Astrocyte (in vitro differentiated cells and primary cell): ENCODE data around the gene KCNN3.

Source experiments
- EZH2 ChIP-seq: IDR thresholded peaks from 2 replicates; pipeline ENCODE4 v1.6.1; 2012; ENCODE audit warnings: mild to moderate bottlenecking, low read length, inconsistent platforms; ENCODE audit not compliant: insufficient read depth
- TF ChIP-seq, protein P1 (sequence below): IDR thresholded peaks from 2 replicates; pipeline ENCODE4 v1.5.1; 2011; ENCODE audit warnings: low read depth, mild to moderate bottlenecking, inconsistent platforms, low read length, moderate library complexity; ENCODE audit not compliant: insufficient read depth

DNA sequence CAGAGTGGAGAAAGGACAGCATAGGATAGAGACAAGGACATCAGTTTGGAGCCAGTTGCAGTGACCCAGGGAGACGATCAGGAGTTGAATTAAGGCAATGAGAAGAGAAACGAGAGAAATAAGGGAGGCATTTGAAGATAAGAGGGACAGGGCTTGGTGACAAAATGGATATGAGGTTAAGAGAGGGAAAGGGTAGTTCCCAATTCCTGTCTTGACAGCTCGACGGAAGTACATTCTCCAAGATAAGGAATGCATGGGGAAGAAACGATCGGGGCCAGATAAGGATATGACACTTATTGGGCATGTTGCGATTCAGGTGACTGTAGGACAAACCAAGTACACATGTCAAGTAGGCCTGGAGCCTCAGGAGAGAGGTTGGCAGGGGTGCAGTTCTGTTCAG lies 18.7 kb upstream of the KCNN3 start:
- TF ChIP-seq, protein P1, sequence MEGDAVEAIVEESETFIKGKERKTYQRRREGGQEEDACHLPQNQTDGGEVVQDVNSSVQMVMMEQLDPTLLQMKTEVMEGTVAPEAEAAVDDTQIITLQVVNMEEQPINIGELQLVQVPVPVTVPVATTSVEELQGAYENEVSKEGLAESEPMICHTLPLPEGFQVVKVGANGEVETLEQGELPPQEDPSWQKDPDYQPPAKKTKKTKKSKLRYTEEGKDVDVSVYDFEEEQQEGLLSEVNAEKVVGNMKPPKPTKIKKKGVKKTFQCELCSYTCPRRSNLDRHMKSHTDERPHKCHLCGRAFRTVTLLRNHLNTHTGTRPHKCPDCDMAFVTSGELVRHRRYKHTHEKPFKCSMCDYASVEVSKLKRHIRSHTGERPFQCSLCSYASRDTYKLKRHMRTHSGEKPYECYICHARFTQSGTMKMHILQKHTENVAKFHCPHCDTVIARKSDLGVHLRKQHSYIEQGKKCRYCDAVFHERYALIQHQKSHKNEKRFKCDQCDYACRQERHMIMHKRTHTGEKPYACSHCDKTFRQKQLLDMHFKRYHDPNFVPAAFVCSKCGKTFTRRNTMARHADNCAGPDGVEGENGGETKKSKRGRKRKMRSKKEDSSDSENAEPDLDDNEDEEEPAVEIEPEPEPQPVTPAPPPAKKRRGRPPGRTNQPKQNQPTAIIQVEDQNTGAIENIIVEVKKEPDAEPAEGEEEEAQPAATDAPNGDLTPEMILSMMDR = no peak
- TF ChIP-seq EZH2 = no peak
